OCI-LY7 (cell line): ENCODE results near the gene KLK1. TPM values are rescaled to one million over a fixed set of nuclear protein-coding genes. Genes with fewer than 3 reads are reported as not detected.
"Not testable (repeated sequence)": the region's sequence is repeated elsewhere in the genome, so short reads cannot be mapped to it uniquely, and the experiment has no call there.

Source experiments
- BruUV-seq: library from RNA; stranded (reverse); fragments of 400-500 nt; replicated peaks from 2 replicates; lab custom pipeline; 2021; lab: Mats Ljungman, UMichigan
- CTCF ChIA-PET: fragments of 300-600 bp; sonication (Branson Sonifier 250); formaldehyde crosslinking; loops from one replicate; lab custom pipeline; 2022; ENCODE audit warnings: antibody characterized with exemption; ENCODE audit not compliant: unreplicated experiment; lab: Charles Lee
- POLR2A ChIA-PET: fragments of 300-600 bp; sonication (Branson Sonifier 250); formaldehyde crosslinking; loops from one replicate; lab custom pipeline; 2022; ENCODE audit warnings: antibody characterized with exemption; lab: Charles Lee
- DNase-seq: peaks from one replicate; pipeline ENCODE4 v3.0.0-alpha.2; 2015; ENCODE audit warnings: low spot score
- H2AFZ ChIP-seq: fragments of 200-600 bp; sonication (generic), shearing (Covaris generic); 2 replicates; pipeline ENCODE4 v1.6.1; 2014; ENCODE audit warnings: mild to moderate bottlenecking, antibody characterized with exemption, low read length, moderate library complexity
- H3K27ac ChIP-seq: fragments of 200-600 bp; sonication (generic); 2 replicates; pipeline ENCODE4 v1.5.1; 2014; ENCODE audit warnings: mixed run types, low read depth, mild to moderate bottlenecking, moderate library complexity, low read length, inconsistent platforms; ENCODE audit not compliant: poor library complexity, severe bottlenecking
- H3K36me3 ChIP-seq: fragments of 200-600 bp; sonication (generic); 2 replicates; pipeline ENCODE4 v1.6.1; 2014; ENCODE audit warnings: mild to moderate bottlenecking, antibody characterized with exemption, low read length, moderate library complexity, mixed read lengths; ENCODE audit not compliant: insufficient read depth
- H3K4me1 ChIP-seq: fragments of 200-600 bp; sonication (generic); 2 replicates; pipeline ENCODE4 v1.5.1; 2014; ENCODE audit warnings: mild to moderate bottlenecking, low read length; ENCODE audit not compliant: insufficient read depth, poor library complexity, severe bottlenecking
- H3K4me2 ChIP-seq: fragments of 200-600 bp; sonication (generic); 2 replicates; pipeline ENCODE4 v1.6.1; 2014; ENCODE audit warnings: mild to moderate bottlenecking, low read length
- H3K4me3 ChIP-seq: fragments of 200-600 bp; sonication (generic); 2 replicates; pipeline ENCODE4 v1.5.1; 2014; ENCODE audit warnings: mild to moderate bottlenecking, low read depth, low read length; ENCODE audit not compliant: poor library complexity, severe bottlenecking
- H3K79me2 ChIP-seq: fragments of 200-600 bp; sonication (generic); 2 replicates; pipeline ENCODE4 v1.6.1; 2016; ENCODE audit warnings: low read depth, mild to moderate bottlenecking, low read length, moderate library complexity, mixed read lengths; ENCODE audit not compliant: insufficient read depth
- H3K9me2 ChIP-seq: fragments of 200-600 bp; sonication (generic); 2 replicates; pipeline ENCODE4 v1.6.1; 2016; ENCODE audit warnings: mild to moderate bottlenecking, low read length, mixed read lengths; ENCODE audit not compliant: insufficient read depth
- H3K9me3 ChIP-seq: fragments of 200-600 bp; sonication (generic); 2 replicates; pipeline ENCODE4 v1.6.1; 2014; ENCODE audit warnings: mild to moderate bottlenecking, mixed run types, low read length, mixed read lengths
- H4K20me1 ChIP-seq: fragments of 200-600 bp; sonication (generic); 2 replicates; pipeline ENCODE4 v1.6.1; 2014; ENCODE audit warnings: mild to moderate bottlenecking, antibody characterized with exemption, low read length, moderate library complexity, mixed read lengths; ENCODE audit not compliant: insufficient read depth
- EZH2phosphoT487 ChIP-seq: fragments of 200-600 bp; sonication (generic); IDR thresholded peaks from 2 replicates; pipeline ENCODE4 v1.6.1; 2018; ENCODE audit warnings: low read depth, borderline replicate concordance, mild to moderate bottlenecking, mixed run types, antibody characterized with exemption, low read length, moderate library complexity, mixed read lengths
- intact Hi-C: fragments of 100-400 bp; cut with micrococcal nuclease; formaldehyde crosslinking; loops from one replicate; pipeline ENCODE4 v1.10.0; 2022; ENCODE audit not compliant: unreplicated experiment
- total RNA-seq, 2 experiments: library from RNA; depleted of rRNA in 1 of 2; stranded (reverse); fragments of >200 nt in 1 of 2; shearing (Covaris generic) in 1 of 2; gene quantifications; 2 replicates each; pipeline ENCODE4 v1.2.3, GENCODE V29; 2014 to 2022
- TF ChIP-seq, protein P1 (sequence below): fragments of 200-600 bp; sonication (generic); conservative IDR thresholded peaks from 2 replicates; pipeline ENCODE4 v1.5.1; 2014; ENCODE audit warnings: mild to moderate bottlenecking, antibody characterized with exemption, low read length, moderate library complexity, mixed read lengths

Gene KLK1
- total RNA-seq, 2 experiments from 2014 or later: 5.1 TPM; not detected in 1

DNA sequence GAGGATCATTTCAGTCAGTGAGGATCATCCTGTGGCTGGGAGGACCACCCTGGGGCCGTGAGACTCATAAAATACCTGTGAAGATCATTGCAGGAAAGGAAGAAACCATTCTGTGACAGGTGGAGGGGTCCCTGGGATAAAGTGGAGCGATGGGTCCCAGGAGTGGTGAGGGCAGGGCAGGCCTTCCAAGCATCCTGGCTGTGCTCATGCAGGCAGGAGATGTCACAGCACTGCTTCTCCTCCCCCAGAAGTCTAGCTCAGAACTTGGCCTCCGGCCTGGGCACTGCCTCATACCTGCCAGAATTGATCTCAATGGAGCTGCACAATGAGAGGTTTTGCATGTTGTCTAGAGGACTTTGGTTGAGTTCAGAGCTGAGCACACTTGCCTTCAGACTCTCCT lies 11.1 kb downstream of the KLK1 start:
- intact Hi-C loops: no loop called here
- no peak for DNase-seq
- no peaks in the 10 kb centered on the region for H3K9me2 ChIP-seq
- H3K79me2 ChIP-seq: no peaks in the 10 kb centered on the region
- no peak overlapping the region for H3K4me3 ChIP-seq
- no peaks in the 10 kb centered on the region for H4K20me1 ChIP-seq
- ChIA-PET POLR2A (no interaction called here), CTCF (no interaction called here)
- H3K4me1 ChIP-seq: no peaks in the 10 kb centered on the region
- no peak overlapping the region for H2AFZ ChIP-seq
- no peaks in the 10 kb centered on the region for H3K9me3 ChIP-seq
- TF ChIP-seq, protein P1, sequence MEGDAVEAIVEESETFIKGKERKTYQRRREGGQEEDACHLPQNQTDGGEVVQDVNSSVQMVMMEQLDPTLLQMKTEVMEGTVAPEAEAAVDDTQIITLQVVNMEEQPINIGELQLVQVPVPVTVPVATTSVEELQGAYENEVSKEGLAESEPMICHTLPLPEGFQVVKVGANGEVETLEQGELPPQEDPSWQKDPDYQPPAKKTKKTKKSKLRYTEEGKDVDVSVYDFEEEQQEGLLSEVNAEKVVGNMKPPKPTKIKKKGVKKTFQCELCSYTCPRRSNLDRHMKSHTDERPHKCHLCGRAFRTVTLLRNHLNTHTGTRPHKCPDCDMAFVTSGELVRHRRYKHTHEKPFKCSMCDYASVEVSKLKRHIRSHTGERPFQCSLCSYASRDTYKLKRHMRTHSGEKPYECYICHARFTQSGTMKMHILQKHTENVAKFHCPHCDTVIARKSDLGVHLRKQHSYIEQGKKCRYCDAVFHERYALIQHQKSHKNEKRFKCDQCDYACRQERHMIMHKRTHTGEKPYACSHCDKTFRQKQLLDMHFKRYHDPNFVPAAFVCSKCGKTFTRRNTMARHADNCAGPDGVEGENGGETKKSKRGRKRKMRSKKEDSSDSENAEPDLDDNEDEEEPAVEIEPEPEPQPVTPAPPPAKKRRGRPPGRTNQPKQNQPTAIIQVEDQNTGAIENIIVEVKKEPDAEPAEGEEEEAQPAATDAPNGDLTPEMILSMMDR: no peak
- TF ChIP-seq EZH2phosphoT487: no peak
- no peak overlapping the region for H3K4me2 ChIP-seq
- no peaks in the 10 kb centered on the region for H3K36me3 ChIP-seq
- BruUV-seq: no TSS peak
- no peak overlapping the region for H3K27ac ChIP-seq

DNA sequence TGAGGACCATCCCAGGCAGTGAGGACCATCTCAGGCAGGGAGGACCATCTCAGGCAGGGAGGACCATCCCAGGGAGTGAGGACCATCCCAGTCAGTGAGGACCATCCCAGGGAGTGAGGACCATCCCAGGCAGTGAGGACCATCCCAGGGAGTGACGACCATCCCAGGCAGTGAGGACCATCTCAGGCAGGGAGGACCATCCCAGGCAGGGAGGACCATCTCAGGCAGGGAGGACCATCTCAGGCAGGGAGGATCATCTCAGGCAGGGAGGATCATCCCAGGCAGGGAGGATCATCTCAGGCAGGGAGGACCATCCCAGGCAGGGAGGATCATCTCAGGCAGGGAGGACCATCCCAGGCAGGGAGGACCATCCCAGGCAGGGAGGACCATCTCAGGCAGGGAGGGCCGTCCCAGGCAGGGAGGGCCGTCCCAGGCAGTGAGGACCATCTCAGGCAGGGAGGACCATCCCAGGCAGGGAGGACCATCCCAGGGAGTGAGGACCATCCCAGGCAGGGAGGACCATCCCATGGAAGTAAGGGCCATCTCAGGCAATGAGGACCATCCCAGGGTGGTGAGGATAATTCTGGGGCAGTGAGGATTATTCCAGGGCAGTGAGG lies 11.9 kb downstream of the KLK1 start:
- CTCF ChIA-PET, H3K4me2 ChIP-seq, H3K9me3 ChIP-seq, H3K9me2 ChIP-seq, H3K4me3 ChIP-seq, H4K20me1 ChIP-seq, H3K4me1 ChIP-seq, DNase-seq, H3K36me3 ChIP-seq, BruUV-seq, H3K79me2 ChIP-seq, H2AFZ ChIP-seq, H3K27ac ChIP-seq, intact Hi-C loops, POLR2A ChIA-PET: not testable (repeated sequence)

DNA sequence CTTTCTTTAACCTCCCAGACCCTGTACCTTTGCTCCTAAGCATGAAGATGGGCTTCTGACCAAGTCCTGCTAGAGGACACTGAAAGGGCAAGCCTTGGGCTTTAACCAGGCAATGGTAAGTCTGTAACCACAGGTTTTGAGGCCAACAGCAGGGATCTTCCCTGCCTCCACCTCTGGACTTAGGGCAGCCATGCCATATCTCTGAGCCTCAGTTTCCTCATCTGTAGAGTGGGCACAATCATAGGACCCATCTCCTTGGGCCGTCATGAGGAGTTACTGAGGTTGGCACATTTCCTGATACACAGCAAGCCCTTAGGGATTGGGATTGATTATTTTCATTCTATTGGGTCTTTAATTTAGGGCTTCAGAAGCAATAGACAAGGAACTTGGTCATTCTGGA lies 14.7 kb downstream of the KLK1 start:
- H3K9me2 ChIP-seq: no peaks in the 10 kb centered on the region
- H2AFZ ChIP-seq: no peak overlapping the region
- no TSS peak for BruUV-seq
- peaks cover under 1% of the 10 kb centered on the region for H3K36me3 ChIP-seq
- no peak overlapping the region for H3K4me3 ChIP-seq
- H3K79me2 ChIP-seq: peaks cover 6% of the 10 kb centered on the region
- peaks cover under 1% of the 10 kb centered on the region; the same call in 1 of the 2 replicates for H4K20me1 ChIP-seq
- no peak for TF ChIP-seq EZH2phosphoT487
- TF ChIP-seq, protein P1: no peak
- no peaks in the 10 kb centered on the region for H3K9me3 ChIP-seq
- no peak for DNase-seq
- peaks cover 6% of the 10 kb centered on the region for H3K4me1 ChIP-seq
- intact Hi-C loops: loop anchor here (10.0 kb wide), 1 partner anchor 464 kb away; no protein-coding TSS in a partner anchor
- H3K27ac ChIP-seq: no peak overlapping the region
- ChIA-PET CTCF (no interaction called here), POLR2A (no interaction called here)
- no peak overlapping the region for H3K4me2 ChIP-seq
